GF-D8 (cell line): ENCODE data around the gene EPAS1.

ENCODE experiments used
- DNase-seq: peaks from one replicate; lab custom pipeline; 2025; lab: John Stamatoyannopoulos, UW

EPAS1 gene

GRCh38 chr2:46300406-46300832, 3.2 kb downstream of the EPAS1 start:
- no peak for DNase-seq

GRCh38 chr2:46302005-46302695, 4.9 kb downstream of the EPAS1 start:
- no peak for DNase-seq

GRCh38 chr2:46303233-46303632, 6.0 kb downstream of the EPAS1 start:
- no peak for DNase-seq

- no peak for DNase-seq
These were observed 6.6 kb downstream of the EPAS1 start for GRCh38 chr2:46303822-46304221.

- no peak for DNase-seq
These were observed 7.4 kb downstream of the EPAS1 start for GRCh38 chr2:46304635-46305034.

- no peak for DNase-seq
These were observed 8.0 kb downstream of the EPAS1 start for GRCh38 chr2:46305187-46305586.

- DNase-seq: no peak
These were observed 8.6 kb downstream of the EPAS1 start for GRCh38 chr2:46305767-46306166.

GRCh38 chr2:46306330-46306751, 9.1 kb downstream of the EPAS1 start:
- DNase-seq: no peak

GRCh38 chr2:46306988-46307655, 9.9 kb downstream of the EPAS1 start:
- no peak for DNase-seq

GRCh38 chr2:46308081-46308480, 10.9 kb downstream of the EPAS1 start:
- DNase-seq: no peak

- DNase-seq: no peak
These were observed 11.4 kb downstream of the EPAS1 start for GRCh38 chr2:46308629-46309028.

GRCh38 chr2:46309052-46309953, 12.1 kb downstream of the EPAS1 start:
- no peak for DNase-seq

- no peak for DNase-seq
These were observed 13.2 kb downstream of the EPAS1 start for GRCh38 chr2:46310446-46310845.

- no peak for DNase-seq
These were observed 14.5 kb downstream of the EPAS1 start for GRCh38 chr2:46311651-46312223.

GRCh38 chr2:46313063-46313462, 15.9 kb downstream of the EPAS1 start:
- DNase-seq: no peak

- DNase-seq: no peak
These were observed 17.0 kb downstream of the EPAS1 start for GRCh38 chr2:46314065-46314835.

- no peak for DNase-seq
These were observed 18.1 kb downstream of the EPAS1 start for GRCh38 chr2:46315103-46315890.

GRCh38 chr2:46317094-46317486, 19.9 kb downstream of the EPAS1 start:
- no peak for DNase-seq

GRCh38 chr2:46318579-46319460, 21.6 kb downstream of the EPAS1 start:
- no peak for DNase-seq

GRCh38 chr2:46319711-46320110, 22.5 kb downstream of the EPAS1 start:
- DNase-seq: no peak
